Mesenchymal stem cell (in vitro differentiated cells and primary cell): Measurements from ENCODE around the gene DCLK1.

Experiments
- DNase-seq: peaks from one replicate; pipeline ENCODE4 v3.0.0-alpha.2; 2013
- H2AFZ ChIP-seq: one replicate; pipeline ENCODE4 v1.6.1; 2013; ENCODE audit warnings: low read depth, mild to moderate bottlenecking, control low read depth, inconsistent platforms, low read length, moderate library complexity
- H2AK5ac ChIP-seq: 2 replicates; pipeline ENCODE4 v1.6.1; 2013; ENCODE audit warnings: low read length, moderate library complexity, mild to moderate bottlenecking, inconsistent platforms; ENCODE audit not compliant: severe bottlenecking
- H2BK120ac ChIP-seq: one replicate; pipeline ENCODE4 v1.6.1; 2013; ENCODE audit warnings: low read depth, mild to moderate bottlenecking, inconsistent platforms, low read length, moderate library complexity
- H2BK12ac ChIP-seq, 2 experiments: one replicate each; pipeline ENCODE4 v1.6.1; 2013; ENCODE audit warnings: inconsistent platforms in 2 of 2, low read length in 2 of 2, mild to moderate bottlenecking in 2 of 2, moderate library complexity in 2 of 2, control low read depth in 1 of 2
- H2BK15ac ChIP-seq: one replicate; pipeline ENCODE4 v1.6.1; 2013; ENCODE audit warnings: mild to moderate bottlenecking, low read depth, inconsistent platforms; ENCODE audit not compliant: poor library complexity, severe bottlenecking
- H2BK5ac ChIP-seq: 2 replicates; pipeline ENCODE4 v1.6.1; 2013; ENCODE audit warnings: low read depth, mild to moderate bottlenecking, low read length, control low read depth, inconsistent platforms; ENCODE audit not compliant: poor library complexity, severe bottlenecking
- H3K14ac ChIP-seq, 2 experiments: one replicate each; pipeline ENCODE4 v1.6.1; 2013; ENCODE audit warnings: inconsistent platforms in 2 of 2, low read length in 2 of 2, control low read depth in 1 of 2, mild to moderate bottlenecking in 1 of 2, moderate library complexity in 1 of 2
- H3K18ac ChIP-seq, 2 experiments: one replicate each; pipeline ENCODE4 v1.6.1; 2013; ENCODE audit warnings: inconsistent platforms in 2 of 2, low read length in 2 of 2, control low read depth in 1 of 2, low read depth in 1 of 2, mild to moderate bottlenecking in 1 of 2
- H3K23ac ChIP-seq, 2 experiments: one replicate each; pipeline ENCODE4 v1.6.1; 2013; ENCODE audit warnings: inconsistent platforms in 2 of 2, low read length in 2 of 2, mild to moderate bottlenecking in 2 of 2, moderate library complexity in 2 of 2, control low read depth in 1 of 2
- H3K27ac ChIP-seq: 2 replicates; pipeline ENCODE4 v1.5.1; 2013; ENCODE audit warnings: mild to moderate bottlenecking, moderate library complexity, low read length, control low read depth, inconsistent platforms; ENCODE audit not compliant: poor library complexity, severe bottlenecking
- H3K27me3 ChIP-seq, 2 experiments: 2 replicates each; pipeline versions ENCODE4 v1.6.1 to v1.7.0; 2013; ENCODE audit warnings: low read length in 2 of 2, mild to moderate bottlenecking in 2 of 2, moderate library complexity in 2 of 2, control low read depth in 1 of 2, inconsistent platforms in 1 of 2; ENCODE audit not compliant: control insufficient read depth in 1 of 2, insufficient read depth in 1 of 2
- H3K36me3 ChIP-seq, 2 experiments: 2 replicates each; pipeline versions ENCODE4 v1.6.1 to v1.7.0; 2013; ENCODE audit warnings: low read length in 2 of 2, control low read depth in 1 of 2, inconsistent platforms in 1 of 2, low read depth in 1 of 2, mild to moderate bottlenecking in 1 of 2; ENCODE audit not compliant: insufficient read depth in 2 of 2, control insufficient read depth in 1 of 2
- H3K4ac ChIP-seq, 2 experiments: one replicate each; pipeline ENCODE4 v1.6.1; 2013; ENCODE audit warnings: inconsistent platforms in 2 of 2, low read length in 2 of 2, mild to moderate bottlenecking in 2 of 2, moderate library complexity in 2 of 2, control low read depth in 1 of 2, low read depth in 1 of 2
- H3K4me1 ChIP-seq: 2 replicates; pipeline ENCODE4 v1.6.1; 2013; ENCODE audit warnings: low read depth, low read length, control low read depth; ENCODE audit not compliant: control insufficient read depth, insufficient read depth
- H3K4me2 ChIP-seq: 2 replicates; pipeline ENCODE4 v1.6.1; 2013; ENCODE audit warnings: low read length, mild to moderate bottlenecking, inconsistent platforms; ENCODE audit not compliant: poor library complexity, severe bottlenecking
- H3K4me3 ChIP-seq, 2 experiments: 2 replicates each; pipeline versions ENCODE4 v1.5.1 to v1.7.0; 2013; ENCODE audit warnings: low read length in 2 of 2, mild to moderate bottlenecking in 2 of 2, control low read depth in 1 of 2, low read depth in 1 of 2; ENCODE audit not compliant: insufficient read depth in 1 of 2
- H3K79me1 ChIP-seq: replicated peaks from 2 replicates; pipeline ENCODE4 v1.6.1; 2013; ENCODE audit warnings: mild to moderate bottlenecking, control low read depth, low read length, inconsistent platforms; ENCODE audit not compliant: poor library complexity, severe bottlenecking
- H3K9ac ChIP-seq: 2 replicates; pipeline ENCODE4 v1.7.0; 2013; ENCODE audit warnings: mild to moderate bottlenecking, low read length, moderate library complexity
- H3K9me3 ChIP-seq: 2 replicates; pipeline ENCODE4 v1.7.0; 2013; ENCODE audit warnings: mild to moderate bottlenecking, low read length; ENCODE audit not compliant: control insufficient read depth
- H4K8ac ChIP-seq: one replicate; pipeline ENCODE4 v1.6.1; 2013; ENCODE audit warnings: inconsistent platforms, mild to moderate bottlenecking, low read length, moderate library complexity
- H4K91ac ChIP-seq: one replicate; pipeline ENCODE4 v1.6.1; 2013; ENCODE audit warnings: mild to moderate bottlenecking, low read length, inconsistent platforms
- WGBS: methylation state at CpG from one replicate; pipeline ENCODE4 v1.1.7; 2013; ENCODE audit warnings: mixed read lengths; 5-methylcytosine and 5-hydroxymethylcytosine counted together

DCLK1 gene

DNA sequence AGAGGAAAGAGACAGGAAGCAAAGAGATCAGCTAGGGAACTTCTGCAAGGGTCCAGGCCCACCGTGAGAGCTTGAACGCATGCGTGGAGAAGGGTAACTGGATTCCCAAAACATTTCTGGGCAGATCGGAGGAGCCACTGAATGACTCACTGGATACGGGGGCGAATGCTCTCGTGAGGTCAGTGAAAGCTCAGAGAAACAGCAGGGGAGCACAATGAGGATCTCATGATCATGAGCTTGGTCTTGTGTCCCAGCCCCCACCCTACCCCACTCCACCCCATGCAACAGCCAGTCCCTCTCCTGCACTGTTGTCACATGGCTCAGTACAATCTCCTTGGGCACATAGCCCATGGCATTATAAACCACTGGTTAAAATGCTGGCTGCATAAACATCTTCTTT is 40.6 kb downstream of the DCLK1 start:
- no peak overlapping the region for H3K18ac ChIP-seq
- no peak for DNase-seq
- no peak overlapping the region for H2AFZ ChIP-seq
- no peaks in the 10 kb centered on the region for H3K9me3 ChIP-seq
- 86% methylated on average over 7 of the region's 7 CpGs for WGBS
- H4K8ac ChIP-seq, result no peak overlapping the region
- no peak overlapping the region for H3K4me2 ChIP-seq
- no peaks in the 10 kb centered on the region for H3K4me1 ChIP-seq
- H3K23ac ChIP-seq, result no peak overlapping the region
- peaks cover 0 to 5% of the 10 kb centered on the region in 2 experiments for H3K36me3 ChIP-seq
- no peak overlapping the region for H3K4ac ChIP-seq
- H2AK5ac ChIP-seq, result no peak overlapping the region
- H3K4me3 ChIP-seq, result no peak overlapping the region
- H4K91ac ChIP-seq, result no peak overlapping the region
- no peak overlapping the region for H3K14ac ChIP-seq
- no peak overlapping the region for H2BK5ac ChIP-seq
- no peak overlapping the region for H2BK120ac ChIP-seq
- H2BK15ac ChIP-seq, result no peak overlapping the region
- H3K27me3 ChIP-seq, result no peaks in the 10 kb centered on the region
- peak overlapping the region; percentile 70 for H3K9ac ChIP-seq
- H2BK12ac ChIP-seq, result no peak overlapping the region
- no peak overlapping the region for H3K27ac ChIP-seq
- H3K79me1 ChIP-seq, result no peaks in the 10 kb centered on the region

- 66% methylated on average over 7 of the region's 7 CpGs for WGBS
- H3K27ac ChIP-seq, result no peak overlapping the region
- peaks cover 0 to 5% of the 10 kb centered on the region in 2 experiments for H3K36me3 ChIP-seq
- no peak overlapping the region for H2BK15ac ChIP-seq
- H4K91ac ChIP-seq, result no peak overlapping the region
- H2BK5ac ChIP-seq, result no peak overlapping the region
- no peaks in the 10 kb centered on the region for H3K9me3 ChIP-seq
- no peak overlapping the region for H3K14ac ChIP-seq
- no peak overlapping the region for H3K4me3 ChIP-seq
- H2AK5ac ChIP-seq, result no peak overlapping the region
- H3K79me1 ChIP-seq, result no peaks in the 10 kb centered on the region
- H3K4me1 ChIP-seq, result no peaks in the 10 kb centered on the region
- H3K9ac ChIP-seq, result peak overlapping the region; percentile 42
- no peaks in the 10 kb centered on the region for H3K27me3 ChIP-seq
- no peak overlapping the region for H3K18ac ChIP-seq
- H2BK120ac ChIP-seq, result no peak overlapping the region
- H3K4me2 ChIP-seq, result no peak overlapping the region
- no peak overlapping the region for H2AFZ ChIP-seq
- no peak overlapping the region for H4K8ac ChIP-seq
- no peak for DNase-seq
- H2BK12ac ChIP-seq, result no peak overlapping the region
- no peak overlapping the region for H3K23ac ChIP-seq
- H3K4ac ChIP-seq, result no peak overlapping the region
Measured at GRCh38 chr13:36089130-36089647, 42.0 kb downstream of the DCLK1 start.

- H3K23ac ChIP-seq, result no peak overlapping the region
- no peak overlapping the region for H2BK5ac ChIP-seq
- no peak overlapping the region for H3K14ac ChIP-seq
- no peak overlapping the region for H3K4ac ChIP-seq
- 70% methylated on average over 5 of the region's 5 CpGs for WGBS
- H3K27me3 ChIP-seq, result no peaks in the 10 kb centered on the region
- no peak overlapping the region for H2BK15ac ChIP-seq
- no peak for DNase-seq
- no peak overlapping the region for H3K18ac ChIP-seq
- H2AFZ ChIP-seq, result no peak overlapping the region
- H4K91ac ChIP-seq, result no peak overlapping the region
- H2AK5ac ChIP-seq, result no peak overlapping the region
- H3K36me3 ChIP-seq, result peaks cover 0 to 5% of the 10 kb centered on the region in 2 experiments
- no peak overlapping the region for H3K27ac ChIP-seq
- no peak overlapping the region for H3K4me3 ChIP-seq
- no peak overlapping the region for H3K4me2 ChIP-seq
- H4K8ac ChIP-seq, result no peak overlapping the region
- no peaks in the 10 kb centered on the region for H3K79me1 ChIP-seq
- H3K9me3 ChIP-seq, result no peaks in the 10 kb centered on the region
- H3K9ac ChIP-seq, result peak overlapping the region; percentile 42
- no peaks in the 10 kb centered on the region for H3K4me1 ChIP-seq
- H2BK12ac ChIP-seq, result no peak overlapping the region
- no peak overlapping the region for H2BK120ac ChIP-seq
Measured at GRCh38 chr13:36088463-36088862, 42.7 kb downstream of the DCLK1 start.

DNA sequence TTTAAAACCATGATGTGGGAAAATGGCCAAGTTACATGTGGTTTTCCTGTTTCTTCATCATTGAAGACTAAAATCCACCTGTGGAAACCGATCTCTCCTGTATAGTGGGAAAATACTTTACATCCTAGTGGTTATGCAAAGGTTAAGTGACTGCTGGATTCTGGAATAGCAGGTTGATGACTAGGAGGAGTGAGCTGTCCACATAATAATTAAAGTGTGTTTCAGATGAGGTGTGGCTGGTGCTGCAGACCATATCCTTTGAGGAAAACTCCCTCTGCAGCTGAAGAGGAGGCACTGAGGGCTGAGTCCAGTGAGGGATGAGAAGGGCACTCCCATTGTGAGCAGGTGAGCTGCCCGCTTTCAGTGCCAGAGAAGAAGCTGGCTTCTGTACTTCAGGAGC is 43.2 kb downstream of the DCLK1 start:
- Histone ChIP-seq H3K79me1 (no peaks in the 10 kb centered on the region), H3K4me3 (no peak overlapping the region), H3K27me3 (no peaks in the 10 kb centered on the region), H3K23ac (no peak overlapping the region), H3K27ac (no peak overlapping the region), H3K14ac (no peak overlapping the region), H2AFZ (no peak overlapping the region), H4K8ac (no peak overlapping the region), H2BK12ac (no peak overlapping the region), H3K18ac (no peak overlapping the region), H2BK120ac (no peak overlapping the region), H3K4me2 (no peak overlapping the region), H4K91ac (no peak overlapping the region), H3K9ac (peak overlapping the region; percentile 42), H3K9me3 (no peaks in the 10 kb centered on the region), H2BK15ac (no peak overlapping the region), H3K4ac (no peak overlapping the region), H3K36me3 (peaks cover 0 to 2% of the 10 kb centered on the region in 2 experiments), H2AK5ac (no peak overlapping the region), H2BK5ac (no peak overlapping the region), H3K4me1 (no peaks in the 10 kb centered on the region)
- 51% methylated on average over 2 of the region's 2 CpGs for WGBS
- no peak for DNase-seq
